Activated CD4-positive, alpha-beta T cell treated with anti-CD3 and anti-CD28 coated beads, Interleukin-2, amount 50 U/mL, for 4 hours (primary cell): ENCODE data around the gene SERGEF.

Experiments
- DNase-seq, 2 experiments: peaks; one replicate each; pipeline ENCODE4 v3.0.0-alpha.2; 2020

The SERGEF gene

DNA sequence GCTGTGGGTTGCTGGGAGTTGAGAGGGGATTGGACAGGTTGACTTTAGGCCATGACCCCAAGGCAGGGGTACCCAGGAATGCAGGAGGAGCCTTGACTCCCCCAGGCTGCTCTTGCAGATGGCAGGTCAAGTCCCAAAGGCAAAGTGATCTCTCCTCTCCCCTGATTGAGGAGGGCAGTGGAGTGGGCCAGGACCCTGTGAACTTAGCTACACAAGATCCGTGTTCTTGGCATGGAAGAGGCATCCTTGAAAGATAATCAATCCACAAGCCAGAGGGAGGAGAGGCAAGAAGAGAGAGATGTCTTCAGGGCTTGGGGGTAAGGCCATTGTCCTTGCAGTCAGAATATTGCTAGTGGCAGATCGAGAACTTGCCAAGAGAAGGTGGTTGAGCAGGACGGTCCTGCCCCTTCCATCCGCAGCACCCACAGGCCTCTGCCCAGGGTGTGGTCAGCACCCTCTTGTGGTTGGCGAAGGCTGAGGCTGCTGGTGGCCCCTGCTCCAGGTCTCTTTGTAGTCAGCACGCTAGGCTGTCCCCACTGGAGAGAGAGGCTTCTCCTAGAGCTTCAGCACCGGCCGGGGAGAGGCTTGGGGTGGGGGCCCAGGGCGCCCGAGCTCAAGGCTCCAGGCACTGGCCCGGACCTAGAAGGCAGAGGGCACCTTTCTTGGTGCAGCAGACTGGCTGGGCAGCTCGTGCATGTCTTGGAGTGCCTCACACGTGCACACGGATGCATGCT, 232.8 kb downstream of the SERGEF start:
- DNase-seq: no peak

DNA sequence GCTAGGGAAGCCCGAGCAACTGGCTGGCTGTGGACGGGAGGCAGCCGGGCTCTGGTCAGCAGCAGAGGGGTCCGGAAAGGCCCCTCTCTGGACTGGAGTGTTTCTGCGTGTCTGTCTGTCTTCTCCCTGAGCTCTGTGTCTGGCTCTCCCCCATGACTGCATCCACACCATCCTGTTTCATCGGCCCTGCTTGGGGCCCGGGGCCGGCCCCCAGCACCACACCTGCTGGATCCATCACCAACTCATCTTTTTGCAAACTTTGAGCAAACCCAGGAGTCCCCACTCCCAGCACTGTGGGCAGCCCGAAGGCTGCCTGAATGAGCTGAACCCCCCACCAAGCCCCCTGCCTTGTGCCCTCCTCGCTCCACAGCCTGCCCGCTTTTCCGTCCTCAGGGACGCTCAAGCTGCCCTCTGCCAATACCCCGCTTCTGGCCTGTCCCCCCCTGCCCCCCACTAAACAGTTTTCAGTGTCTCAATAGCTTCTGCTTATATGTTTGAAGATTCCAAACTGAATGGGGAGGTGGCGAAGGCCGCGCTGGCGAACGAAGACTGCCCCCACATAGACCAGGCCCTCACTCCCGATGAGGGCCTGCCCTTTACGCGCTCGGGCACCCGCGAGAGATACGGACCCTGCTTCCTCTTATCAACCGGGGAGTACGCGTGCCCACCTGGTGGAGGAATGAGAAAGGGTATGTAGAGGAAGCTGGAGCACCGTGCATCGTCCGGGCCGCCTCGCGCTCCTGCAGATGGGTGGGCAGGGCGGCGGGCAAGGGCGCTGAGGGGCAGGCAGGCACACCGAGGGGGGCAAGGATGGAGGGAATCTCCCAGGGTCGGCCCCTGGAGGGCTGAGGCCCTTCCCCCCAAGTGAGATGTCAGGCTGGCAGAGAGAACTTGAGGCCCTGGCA, 233.6 kb downstream of the SERGEF start:
- DNase-seq: no peak

DNA sequence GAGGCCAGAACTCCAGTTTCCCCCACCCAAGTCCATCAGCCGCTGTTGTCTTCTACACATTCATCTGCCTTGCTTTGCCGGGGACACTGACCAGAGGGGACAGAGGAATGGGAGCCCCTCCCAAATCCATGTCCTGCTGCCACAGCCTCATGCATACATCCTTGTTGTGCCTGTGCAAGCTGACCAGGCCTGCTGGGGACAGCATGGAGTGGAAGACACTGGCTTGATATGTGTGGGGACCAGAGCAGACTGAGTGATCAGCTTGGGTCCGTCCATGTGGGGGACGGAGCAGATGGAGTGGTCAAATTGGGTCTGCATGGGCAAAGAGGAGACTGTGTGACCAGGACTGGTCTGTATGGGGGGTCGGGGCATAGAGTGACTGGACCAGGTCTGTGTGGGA, 234.5 kb downstream of the SERGEF start:
- no peak for DNase-seq

DNA sequence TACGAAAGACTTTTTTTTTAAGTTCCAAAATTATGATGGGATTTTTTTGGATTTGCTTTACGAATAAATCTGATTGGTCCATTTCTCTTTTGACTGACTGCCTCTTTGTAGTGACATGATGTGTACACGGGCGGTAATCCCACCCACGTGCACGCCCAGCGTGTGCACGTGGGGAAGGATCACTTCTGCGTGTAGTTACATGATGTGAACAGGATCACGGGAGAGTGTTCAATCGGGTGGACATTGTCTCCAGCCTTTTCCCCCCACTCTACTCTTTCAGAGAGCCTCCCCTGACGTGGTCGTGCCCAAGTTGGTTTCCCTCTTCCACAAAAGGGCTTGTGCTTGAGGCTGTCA, 235.1 kb downstream of the SERGEF start:
- no peak for DNase-seq

DNA sequence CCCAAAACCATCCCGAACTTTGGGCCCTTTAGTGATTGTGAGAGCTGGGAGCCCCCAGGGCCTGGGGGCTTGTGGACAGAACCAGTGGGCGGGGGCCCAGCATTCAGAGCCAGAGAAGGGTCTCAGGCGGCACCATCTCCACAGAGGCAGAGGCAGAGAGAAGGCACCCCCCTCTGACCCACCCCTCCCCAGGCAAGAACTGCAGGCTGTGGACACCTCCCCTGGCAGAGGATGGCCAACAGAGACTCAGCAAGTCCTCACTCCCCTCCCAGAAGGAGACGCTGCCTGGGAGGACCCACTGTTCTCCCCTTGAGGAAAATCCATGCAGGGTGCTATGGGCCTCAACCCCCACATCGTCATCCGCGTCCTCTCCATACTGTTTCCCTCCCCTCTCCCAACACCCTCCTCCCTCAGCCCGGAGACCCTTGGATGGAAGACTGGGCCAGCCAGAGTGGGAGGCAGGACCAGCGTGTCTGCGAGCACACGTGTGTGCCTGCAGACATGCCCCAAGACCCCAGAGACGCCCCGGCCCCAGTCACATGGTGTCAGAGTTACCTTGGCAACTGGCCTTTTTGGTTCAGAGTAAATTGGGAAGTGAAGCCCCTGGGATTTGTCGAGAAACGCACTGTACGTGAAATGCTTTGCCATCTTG, 235.6 kb downstream of the SERGEF start:
- DNase-seq: no peak

DNA sequence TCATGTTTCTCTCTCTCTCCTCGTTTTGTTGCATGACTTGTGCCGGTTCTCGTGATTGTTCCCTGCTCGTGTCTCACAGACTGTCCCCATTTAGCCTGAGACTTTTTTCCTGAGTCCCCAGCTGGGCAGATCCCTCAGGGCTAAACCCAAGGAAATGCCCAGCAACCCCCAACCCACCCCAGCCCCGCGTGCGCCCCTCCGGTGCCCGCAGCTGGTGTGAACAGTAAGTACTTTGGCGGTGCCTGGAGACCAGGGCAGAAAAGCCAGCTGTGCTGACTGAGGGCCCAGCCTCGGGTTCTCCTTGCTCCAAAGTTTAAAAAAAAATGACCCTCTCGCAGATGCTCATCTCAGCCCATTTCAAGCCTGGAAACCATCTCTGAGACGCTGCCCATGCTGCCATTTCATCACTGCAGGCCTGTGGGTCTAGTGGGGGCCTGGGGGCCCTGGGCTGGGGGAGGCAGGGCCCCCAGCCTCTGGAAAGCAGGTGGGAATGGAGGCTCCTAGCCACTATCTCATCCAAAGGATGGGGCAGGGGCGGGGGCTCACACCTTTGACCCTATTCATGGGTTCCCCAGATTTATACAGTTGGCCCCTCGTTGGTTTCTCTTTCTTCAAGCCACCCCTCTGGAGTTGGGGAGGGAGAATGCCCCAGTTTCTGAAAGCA, 236.5 kb downstream of the SERGEF start:
- no peak for DNase-seq

DNA sequence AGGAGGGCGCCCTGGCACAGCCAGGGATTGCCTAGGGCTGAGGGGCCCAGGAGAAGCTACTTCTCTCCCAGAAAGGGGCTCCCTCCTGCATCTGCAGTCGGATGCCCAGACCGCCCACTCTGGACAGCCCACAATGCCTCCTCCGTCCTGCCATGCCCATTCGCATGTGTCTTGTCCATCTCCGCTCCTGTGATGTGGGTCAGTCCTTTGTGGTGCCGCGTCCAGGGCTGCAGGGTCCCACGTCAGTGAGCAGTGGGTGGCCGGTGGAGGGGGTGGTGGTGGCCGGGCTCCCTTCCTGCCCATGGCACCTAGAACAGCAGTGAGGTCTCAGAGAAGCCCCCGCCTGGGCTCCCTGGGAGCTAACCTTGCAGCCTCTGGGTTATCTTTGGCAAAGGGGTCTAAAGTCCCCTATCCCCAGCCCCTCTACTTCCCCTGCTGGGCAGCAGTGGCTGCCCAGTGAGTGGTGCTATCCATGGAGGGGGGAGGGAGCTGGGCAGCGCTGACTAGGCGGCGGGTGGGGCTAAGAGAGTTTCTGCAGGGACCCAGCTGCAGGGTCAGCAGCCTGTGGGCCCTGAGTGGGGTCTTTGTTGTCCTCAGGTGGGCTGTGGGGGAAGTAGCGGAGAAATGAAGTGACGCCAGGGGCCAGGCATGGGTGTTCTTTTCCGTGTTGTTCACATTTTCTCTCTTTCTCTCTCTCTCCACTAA, 237.2 kb downstream of the SERGEF start:
- no peak for DNase-seq

DNA sequence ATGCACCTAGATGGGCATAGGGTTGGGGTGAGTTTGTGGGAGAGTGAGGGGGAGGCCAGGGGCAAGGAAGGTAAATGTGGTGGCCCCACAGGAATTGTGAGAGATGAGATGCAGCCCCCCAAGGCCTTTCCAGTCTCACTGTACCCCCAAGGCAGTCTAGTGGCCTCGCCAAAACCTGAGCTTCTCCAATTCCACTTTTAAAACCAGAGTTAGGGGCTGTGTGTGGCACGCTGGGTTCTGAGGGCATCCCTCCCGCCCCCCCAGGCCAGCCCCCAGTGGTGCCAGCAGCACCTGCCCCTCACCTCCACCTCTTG, 237.9 kb downstream of the SERGEF start:
- no peak for DNase-seq

DNA sequence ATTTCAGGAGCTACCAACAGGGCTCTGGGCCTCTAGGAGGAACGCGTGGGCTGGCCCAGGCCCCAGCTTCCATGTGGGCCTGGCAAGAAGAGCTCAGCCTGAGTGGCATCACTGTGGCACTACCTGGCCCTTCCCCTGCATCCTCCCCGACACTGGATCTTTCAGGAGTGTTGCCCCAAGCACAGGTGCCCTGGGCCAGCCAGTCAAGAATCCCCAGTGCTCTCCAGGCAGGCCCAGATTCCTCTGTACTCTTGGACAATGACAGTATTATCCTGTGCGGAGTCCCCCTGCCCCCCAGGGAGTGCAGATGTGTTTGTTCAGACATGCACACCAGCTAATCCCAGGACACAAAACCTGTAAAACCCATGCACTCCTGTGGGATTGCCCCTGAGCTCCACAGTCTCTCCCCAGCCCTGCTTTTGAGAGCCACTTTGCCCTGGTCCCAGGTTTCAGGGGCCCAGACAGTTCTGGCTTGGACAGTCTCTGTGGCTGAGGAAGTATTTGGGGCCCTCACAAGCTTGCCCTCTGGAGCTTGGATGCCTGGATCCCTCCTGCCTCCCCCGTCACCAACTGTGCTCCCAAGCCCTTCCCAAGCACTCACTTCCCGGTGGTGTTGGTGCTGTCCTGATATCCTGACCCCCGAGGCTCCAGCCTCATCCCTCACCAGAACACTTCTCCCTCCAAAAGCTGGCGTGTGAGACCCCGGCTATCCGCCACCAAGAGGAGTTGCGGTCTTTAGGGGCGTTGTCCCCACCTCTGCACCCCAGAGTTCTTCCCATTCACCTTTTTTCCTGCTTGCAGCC, 238.4 kb downstream of the SERGEF start:
- no peak for DNase-seq

DNA sequence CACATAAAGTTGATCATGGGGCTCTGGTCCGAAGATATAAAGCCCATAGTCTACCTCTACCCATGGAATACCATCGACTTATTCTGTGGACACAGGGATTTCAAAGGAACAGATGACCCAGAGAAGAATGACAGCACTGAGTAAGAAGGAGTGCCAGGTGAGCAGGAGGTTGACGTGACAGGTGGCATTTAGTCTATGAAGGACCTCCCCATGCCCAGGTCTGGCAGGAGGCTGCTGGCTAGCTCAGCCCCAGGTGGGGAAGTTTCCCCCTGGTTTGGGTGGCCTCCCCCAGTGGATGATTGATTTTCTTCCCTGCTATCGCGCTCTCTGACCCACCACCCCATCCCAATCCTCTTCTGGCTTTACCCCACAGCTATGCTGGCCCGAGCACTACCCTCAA, 239.2 kb downstream of the SERGEF start:
- DNase-seq: no peak

DNA sequence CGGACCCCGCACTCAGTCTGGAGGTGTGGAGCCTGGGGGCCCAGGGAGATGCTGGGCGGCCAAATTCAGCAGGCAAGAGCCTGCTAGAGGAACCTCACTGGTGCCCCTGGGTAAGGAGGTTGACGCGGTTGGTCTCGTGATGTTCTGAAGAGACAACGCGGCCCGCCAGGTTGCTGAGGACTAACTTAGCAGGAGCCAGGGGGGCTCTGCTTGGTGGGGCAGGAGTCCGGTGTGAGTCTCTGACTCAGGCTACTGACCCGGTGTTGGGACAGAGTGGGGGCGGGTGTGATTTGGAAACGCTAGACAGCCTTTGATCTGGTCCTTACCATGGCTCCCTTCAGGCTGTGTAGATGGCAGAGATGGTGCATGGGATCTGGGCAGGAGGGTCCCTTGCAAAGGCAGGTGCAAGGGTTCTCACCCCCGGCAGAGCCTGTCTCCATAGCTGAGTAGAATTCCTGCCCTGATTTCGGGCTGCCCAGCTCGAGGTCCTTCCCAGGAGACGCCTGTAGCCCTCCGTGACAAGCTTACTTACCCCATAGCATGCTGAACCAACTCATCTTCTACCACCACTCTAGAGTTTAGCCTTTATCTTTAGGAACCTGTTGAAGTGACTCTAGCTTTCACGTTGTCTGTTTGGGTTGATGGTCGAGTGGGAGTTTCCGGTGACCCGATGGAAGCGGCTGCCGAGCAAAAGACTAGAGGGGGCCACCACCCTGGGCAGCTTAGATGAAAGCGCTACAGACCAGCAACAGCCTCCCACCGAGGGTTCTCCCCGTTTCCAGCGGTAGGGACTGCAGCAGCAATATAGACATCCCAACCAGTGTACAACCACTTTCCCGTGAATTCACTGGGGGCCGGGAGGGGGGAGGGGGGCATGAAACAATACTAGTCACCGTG, 239.9 kb downstream of the SERGEF start:
- DNase-seq: no peak

DNA sequence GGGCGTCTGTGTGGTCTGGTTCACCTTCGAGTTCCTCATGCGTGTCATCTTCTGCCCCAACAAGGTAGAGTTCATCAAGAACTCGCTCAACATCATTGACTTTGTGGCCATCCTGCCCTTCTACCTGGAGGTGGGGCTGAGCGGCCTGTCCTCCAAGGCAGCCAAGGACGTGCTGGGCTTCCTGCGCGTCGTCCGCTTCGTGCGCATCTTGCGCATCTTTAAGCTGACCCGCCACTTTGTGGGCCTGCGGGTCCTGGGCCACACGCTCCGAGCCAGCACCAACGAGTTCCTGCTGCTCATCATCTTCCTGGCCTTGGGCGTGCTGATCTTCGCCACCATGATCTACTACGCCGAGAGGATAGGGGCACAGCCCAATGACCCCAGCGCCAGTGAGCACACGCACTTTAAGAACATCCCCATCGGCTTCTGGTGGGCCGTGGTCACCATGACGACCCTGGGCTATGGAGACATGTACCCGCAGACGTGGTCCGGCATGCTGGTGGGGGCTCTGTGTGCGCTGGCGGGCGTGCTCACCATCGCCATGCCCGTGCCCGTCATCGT, 240.9 kb downstream of the SERGEF start:
- no peak for DNase-seq

DNA sequence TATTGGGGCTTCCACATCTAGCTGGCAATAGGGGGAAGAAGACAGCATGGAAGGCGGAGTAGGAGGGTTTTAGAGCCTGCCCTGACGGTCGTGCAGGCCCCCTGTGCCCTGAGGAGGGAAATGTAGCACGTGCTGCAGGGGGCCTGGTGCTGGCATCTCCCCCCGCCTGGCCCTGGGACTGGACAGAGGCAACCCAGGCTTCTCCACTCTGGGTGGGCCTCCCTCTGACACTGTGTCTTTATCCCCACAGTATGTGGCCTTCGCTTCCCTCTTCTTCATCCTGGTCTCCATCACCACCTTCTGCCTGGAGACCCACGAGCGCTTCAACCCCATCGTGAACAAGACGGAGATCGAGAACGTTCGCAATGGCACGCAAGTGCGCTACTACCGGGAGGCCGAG, 241.4 kb downstream of the SERGEF start:
- no peak for DNase-seq

DNA sequence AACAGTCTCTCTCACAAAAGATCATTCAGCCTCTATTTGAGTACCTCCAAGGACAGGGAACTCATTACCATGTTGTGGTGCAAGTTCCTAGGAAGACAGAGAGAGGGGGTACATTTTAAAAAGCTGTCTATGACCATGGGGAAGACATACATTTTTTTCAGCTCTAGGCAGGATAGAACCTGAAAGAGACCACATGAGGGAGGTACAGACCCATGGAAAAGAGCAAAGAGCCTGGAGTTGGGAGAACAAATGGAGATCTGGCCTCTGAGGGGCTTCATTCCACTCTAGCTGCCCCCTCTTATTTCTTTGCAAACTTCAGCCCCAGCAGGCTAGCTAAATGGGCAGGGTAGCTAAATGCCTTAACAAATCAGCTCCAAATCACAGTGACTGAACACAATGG, 241.9 kb downstream of the SERGEF start:
- no peak for DNase-seq

DNA sequence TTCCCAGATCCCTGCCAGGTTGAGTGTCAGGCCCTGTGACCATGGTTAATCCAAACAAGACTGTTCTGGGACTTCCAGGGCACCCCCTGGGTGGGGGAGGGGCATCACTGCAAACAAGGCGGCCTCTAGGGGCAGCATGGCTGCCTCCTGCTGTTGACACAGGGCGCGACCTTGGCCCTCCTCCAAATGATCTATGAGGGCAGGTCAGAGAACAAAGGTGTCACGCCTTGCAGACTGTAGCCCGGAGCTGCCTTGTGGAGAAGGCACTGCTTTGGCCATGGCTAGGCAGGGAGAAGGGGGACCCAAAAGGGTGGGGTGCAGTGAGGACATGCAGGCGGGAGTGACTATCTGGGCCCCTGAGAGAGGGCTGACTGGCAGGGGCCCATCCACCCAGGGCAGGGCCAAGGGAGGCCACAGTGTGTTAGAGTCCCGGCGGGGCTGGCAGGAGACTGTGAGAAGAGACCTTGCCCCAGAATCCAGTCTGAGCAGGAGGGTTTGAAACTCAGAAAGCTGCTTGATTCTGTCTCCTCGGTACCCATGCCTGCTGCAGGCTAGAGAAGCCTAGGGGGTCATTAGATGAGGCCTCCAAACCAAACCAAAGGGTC, 242.7 kb downstream of the SERGEF start:
- no peak for DNase-seq

DNA sequence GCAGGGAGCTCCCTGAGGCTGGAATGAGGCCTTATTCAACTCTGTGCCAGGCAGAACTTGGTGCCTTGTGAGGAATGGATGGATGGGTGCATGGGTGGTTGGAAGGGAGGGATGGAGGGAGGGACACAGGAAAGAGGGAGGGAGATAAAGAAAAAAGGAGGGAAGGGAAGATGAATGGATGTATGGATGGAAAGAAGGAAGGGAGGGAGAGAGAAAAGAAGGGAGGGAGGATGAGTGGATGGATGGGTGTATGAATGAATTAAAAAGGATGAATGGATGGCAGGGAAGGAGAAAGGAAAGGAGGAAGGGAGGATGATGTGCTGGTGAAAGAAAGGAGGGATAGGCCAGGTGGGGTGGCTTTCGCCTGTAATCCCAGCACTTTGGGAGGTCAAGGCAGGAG, 243.6 kb downstream of the SERGEF start:
- no peak for DNase-seq

DNA sequence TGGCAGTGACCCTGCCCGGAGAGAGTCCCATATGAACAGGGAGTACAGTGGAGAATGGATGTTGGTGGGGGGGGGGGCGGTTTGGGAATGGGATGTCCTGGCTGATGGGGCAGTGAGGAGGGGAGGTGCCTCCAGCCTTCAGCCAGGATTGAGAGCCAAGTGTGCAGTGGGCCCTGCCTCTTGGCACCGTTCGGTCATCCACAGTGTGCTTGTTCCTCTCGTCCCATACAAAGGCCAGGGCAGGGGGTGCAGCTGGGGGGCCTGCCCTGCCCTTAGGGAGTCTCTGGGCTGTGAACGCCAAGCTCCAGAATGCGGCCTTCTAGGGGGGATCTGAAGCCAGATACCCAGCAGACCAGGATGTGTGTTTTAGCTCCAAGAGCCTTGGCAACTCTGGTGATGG, 244.3 kb downstream of the SERGEF start:
- DNase-seq: no peak

DNA sequence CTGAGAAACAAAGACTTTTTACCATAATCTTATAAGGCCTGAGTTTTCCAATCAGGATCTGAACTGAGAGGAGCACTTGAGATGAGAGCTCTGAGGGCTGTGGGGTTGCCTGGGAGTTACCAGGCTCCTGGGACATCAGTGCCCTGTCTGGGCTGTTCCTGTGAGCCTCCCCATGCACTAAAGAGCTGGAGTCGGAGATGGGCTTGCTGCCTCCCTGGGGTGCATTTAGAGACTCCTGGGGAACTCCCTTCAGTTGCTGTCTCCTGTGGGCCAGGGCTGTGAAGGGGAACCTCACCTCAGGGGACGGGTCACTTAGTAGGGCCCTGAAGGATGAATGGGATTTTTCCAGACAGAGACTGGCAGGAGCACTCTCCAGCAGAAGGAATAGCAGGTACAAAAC, 244.9 kb downstream of the SERGEF start:
- no peak for DNase-seq

DNA sequence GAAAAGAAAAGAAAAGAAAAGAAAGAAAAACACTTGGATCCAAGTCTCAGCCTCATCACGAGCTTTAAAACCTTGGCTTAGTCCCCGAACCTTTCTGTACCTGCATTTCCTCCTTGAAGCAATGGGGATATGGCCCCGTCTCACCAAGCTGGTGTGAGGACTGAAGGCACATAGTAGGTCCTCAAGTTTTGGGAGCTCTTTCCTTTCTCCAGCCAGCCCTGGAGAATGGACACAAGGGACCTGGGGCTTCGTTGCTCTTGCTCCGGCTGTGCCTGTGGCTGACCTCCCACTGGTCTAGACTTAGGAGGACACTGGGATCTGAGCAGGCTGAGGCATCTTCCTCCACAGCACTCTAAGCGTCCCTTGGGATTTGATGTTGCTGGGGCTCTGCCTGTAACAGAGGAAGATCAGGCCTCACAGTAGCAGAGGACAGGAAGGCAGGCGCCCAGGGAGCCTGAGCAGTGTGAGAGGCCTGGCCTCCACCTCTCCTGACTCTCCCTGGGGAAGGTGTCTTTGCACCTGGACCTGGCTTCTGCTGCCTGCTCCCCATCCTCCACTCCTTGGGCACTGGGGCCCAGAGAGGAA, 245.5 kb downstream of the SERGEF start:
- DNase-seq: no peak

DNA sequence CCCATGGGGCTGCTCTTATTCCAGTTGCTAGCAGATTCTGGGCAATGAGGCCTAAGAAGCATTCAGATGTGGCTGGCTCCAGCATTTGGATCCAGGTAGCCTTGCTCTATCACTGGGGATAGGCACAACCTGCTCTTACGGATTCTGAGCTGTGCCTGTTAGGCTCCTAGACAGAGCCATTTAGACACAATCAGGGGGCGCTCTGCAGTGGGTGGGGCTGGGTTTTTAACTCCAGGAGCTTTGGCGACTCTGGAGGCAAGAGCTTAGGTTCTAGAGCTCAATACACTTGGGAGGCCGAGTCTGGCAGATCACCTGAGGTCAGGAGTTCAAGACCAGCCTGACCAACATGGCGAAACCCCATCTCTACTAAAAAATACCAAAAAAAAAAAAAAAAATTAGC, 246.3 kb downstream of the SERGEF start:
- no peak for DNase-seq
